SK-N-SH treated with all-trans-retinoic acid at 6 μM for 48 hours (cell line): Measurements from ENCODE around the gene KIRREL3.

Source experiments
- ATAC-seq: fragments of 200-7000 bp; cut with Tn5 transposase; 3 replicates; pipeline ENCODE4 v1.9.1; 2020; ENCODE audit warnings: mild to moderate bottlenecking, moderate library complexity
- ARNTL ChIP-seq: fragments of 450-650 bp; formaldehyde crosslinking; IDR thresholded peaks from 2 replicates; pipeline ENCODE4 v1.5.0; 2020; ENCODE audit warnings: low read depth, mild to moderate bottlenecking, moderate library complexity, borderline replicate concordance
- BACH2 ChIP-seq: fragments of 250-450 bp; sonication (Bioruptor Pico); IDR thresholded peaks from 2 replicates; pipeline ENCODE4 v1.9.0; 2021; ENCODE audit warnings: mild to moderate bottlenecking, borderline replicate concordance
- CSDC2 ChIP-seq: fragments of 250-450 bp; sonication (Bioruptor Pico); IDR thresholded peaks from 2 replicates; pipeline ENCODE4 v1.5.0; 2020; ENCODE audit warnings: mild to moderate bottlenecking, moderate library complexity
- ESRRG ChIP-seq: fragments of 250-450 bp; sonication (Bioruptor Pico); IDR thresholded peaks from 2 replicates; pipeline ENCODE4 v1.6.1; 2021; ENCODE audit warnings: mild to moderate bottlenecking
- GLIS3 ChIP-seq: fragments of 250-450 bp; sonication (Bioruptor Pico); IDR thresholded peaks from 2 replicates; pipeline ENCODE4 v1.5.0; 2020; ENCODE audit warnings: mild to moderate bottlenecking, moderate library complexity
- ISL1 ChIP-seq: fragments of 250-450 bp; sonication (Bioruptor Pico); IDR thresholded peaks from 2 replicates; pipeline ENCODE4 v2.1.2; 2022; ENCODE audit warnings: mild to moderate bottlenecking, moderate library complexity
- OSR1 ChIP-seq: fragments of 250-450 bp; sonication (Bioruptor Pico); IDR thresholded peaks from 2 replicates; pipeline ENCODE4 v1.8.0; 2022; ENCODE audit warnings: moderate library complexity, mild to moderate bottlenecking, inconsistent platforms
- PPARA ChIP-seq: fragments of 250-450 bp; sonication (Bioruptor Pico); IDR thresholded peaks from 2 replicates; pipeline ENCODE4 v1.5.0; 2020; ENCODE audit warnings: mild to moderate bottlenecking, borderline replicate concordance
- RARB ChIP-seq: fragments of 250-450 bp; sonication (Bioruptor Pico); IDR thresholded peaks from 2 replicates; pipeline ENCODE4 v1.8.0; 2021; ENCODE audit warnings: mild to moderate bottlenecking, moderate library complexity
- TOX ChIP-seq: fragments of 250-450 bp; sonication (Bioruptor Pico); IDR thresholded peaks from 2 replicates; pipeline ENCODE4 v1.8.0; 2021; ENCODE audit warnings: mild to moderate bottlenecking, moderate library complexity, borderline replicate concordance
- ZFP3 ChIP-seq: fragments of 250-450 bp; sonication (Bioruptor Pico); IDR thresholded peaks from 2 replicates; pipeline ENCODE4 v1.5.0; 2020; ENCODE audit warnings: mild to moderate bottlenecking, moderate library complexity
- ZNF70 ChIP-seq: fragments of 450-650 bp; formaldehyde crosslinking; IDR thresholded peaks from 2 replicates; pipeline ENCODE4 v1.5.0; 2020; ENCODE audit warnings: mild to moderate bottlenecking, moderate library complexity
- TF ChIP-seq, protein P1 (sequence below): fragments of 250-450 bp; sonication (Bioruptor Pico); IDR thresholded peaks from 2 replicates; pipeline ENCODE4 v1.5.0; 2020; ENCODE audit warnings: mild to moderate bottlenecking, moderate library complexity
- TF ChIP-seq, protein P2 (sequence below): fragments of 250-450 bp; sonication (Bioruptor Pico); IDR thresholded peaks from 2 replicates; pipeline ENCODE4 v1.8.0; 2021; ENCODE audit warnings: low read depth, mild to moderate bottlenecking, moderate library complexity, borderline replicate concordance
- TF ChIP-seq, protein P3 (sequence below): fragments of 250-450 bp; sonication (Bioruptor Pico); IDR thresholded peaks from 2 replicates; pipeline ENCODE4 v1.5.1; 2021; ENCODE audit warnings: mild to moderate bottlenecking, moderate library complexity
- TF ChIP-seq, protein P4 (sequence below): fragments of 250-450 bp; sonication (Bioruptor Pico); IDR thresholded peaks from 2 replicates; pipeline ENCODE4 v1.8.0; 2020; ENCODE audit warnings: mild to moderate bottlenecking, moderate library complexity, borderline replicate concordance

The KIRREL3 gene

DNA sequence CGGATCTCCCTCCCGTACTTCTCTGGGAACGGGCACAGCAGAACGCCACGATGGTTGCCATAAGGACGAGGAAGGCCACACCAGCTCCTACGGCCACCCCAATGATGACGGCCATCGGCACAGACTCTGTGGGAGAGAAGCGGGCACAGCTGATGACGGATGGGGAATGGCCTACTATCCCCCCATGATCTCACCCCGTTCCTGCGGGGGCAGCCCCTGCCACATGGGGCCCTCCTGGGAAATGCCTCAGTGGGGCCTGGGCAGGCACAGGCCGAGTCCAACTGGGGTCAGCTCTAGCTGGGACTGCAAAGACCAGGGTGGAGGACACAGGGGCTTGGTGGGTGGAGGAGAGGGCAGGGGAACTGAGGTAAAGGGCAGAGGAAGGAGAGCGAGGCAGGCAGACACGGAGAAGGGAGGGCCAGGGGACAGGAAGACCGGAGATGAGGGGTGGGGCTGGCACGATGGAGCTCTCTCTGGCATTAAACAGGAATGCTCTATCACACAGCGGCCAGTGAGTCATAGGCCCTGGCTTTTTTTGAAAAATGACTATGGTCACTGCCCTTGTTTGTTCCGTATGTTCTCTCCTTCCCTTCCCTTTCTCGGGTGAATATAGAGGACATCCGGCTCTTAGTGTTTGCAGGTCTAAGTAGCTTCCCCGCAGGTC, 569.0 kb downstream of the KIRREL3 start:
- TF ChIP-seq, protein P1, sequence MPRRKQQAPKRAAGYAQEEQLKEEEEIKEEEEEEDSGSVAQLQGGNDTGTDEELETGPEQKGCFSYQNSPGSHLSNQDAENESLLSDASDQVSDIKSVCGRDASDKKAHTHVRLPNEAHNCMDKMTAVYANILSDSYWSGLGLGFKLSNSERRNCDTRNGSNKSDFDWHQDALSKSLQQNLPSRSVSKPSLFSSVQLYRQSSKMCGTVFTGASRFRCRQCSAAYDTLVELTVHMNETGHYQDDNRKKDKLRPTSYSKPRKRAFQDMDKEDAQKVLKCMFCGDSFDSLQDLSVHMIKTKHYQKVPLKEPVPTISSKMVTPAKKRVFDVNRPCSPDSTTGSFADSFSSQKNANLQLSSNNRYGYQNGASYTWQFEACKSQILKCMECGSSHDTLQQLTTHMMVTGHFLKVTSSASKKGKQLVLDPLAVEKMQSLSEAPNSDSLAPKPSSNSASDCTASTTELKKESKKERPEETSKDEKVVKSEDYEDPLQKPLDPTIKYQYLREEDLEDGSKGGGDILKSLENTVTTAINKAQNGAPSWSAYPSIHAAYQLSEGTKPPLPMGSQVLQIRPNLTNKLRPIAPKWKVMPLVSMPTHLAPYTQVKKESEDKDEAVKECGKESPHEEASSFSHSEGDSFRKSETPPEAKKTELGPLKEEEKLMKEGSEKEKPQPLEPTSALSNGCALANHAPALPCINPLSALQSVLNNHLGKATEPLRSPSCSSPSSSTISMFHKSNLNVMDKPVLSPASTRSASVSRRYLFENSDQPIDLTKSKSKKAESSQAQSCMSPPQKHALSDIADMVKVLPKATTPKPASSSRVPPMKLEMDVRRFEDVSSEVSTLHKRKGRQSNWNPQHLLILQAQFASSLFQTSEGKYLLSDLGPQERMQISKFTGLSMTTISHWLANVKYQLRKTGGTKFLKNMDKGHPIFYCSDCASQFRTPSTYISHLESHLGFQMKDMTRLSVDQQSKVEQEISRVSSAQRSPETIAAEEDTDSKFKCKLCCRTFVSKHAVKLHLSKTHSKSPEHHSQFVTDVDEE (CRISPR knock-in tag) = no peak
- TF ChIP-seq ZFP3 (no peak), RARB (no peak)
- TF ChIP-seq, protein P2, sequence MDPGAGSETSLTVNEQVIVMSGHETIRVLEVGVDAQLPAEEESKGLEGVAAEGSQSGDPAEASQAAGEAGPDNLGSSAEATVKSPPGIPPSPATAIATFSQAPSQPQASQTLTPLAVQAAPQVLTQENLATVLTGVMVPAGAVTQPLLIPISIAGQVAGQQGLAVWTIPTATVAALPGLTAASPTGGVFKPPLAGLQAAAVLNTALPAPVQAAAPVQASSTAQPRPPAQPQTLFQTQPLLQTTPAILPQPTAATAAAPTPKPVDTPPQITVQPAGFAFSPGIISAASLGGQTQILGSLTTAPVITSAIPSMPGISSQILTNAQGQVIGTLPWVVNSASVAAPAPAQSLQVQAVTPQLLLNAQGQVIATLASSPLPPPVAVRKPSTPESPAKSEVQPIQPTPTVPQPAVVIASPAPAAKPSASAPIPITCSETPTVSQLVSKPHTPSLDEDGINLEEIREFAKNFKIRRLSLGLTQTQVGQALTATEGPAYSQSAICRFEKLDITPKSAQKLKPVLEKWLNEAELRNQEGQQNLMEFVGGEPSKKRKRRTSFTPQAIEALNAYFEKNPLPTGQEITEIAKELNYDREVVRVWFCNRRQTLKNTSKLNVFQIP = no peak
- TF ChIP-seq, all 23 proteins: peak for 0
- peak; percentile 94 for ATAC-seq

DNA sequence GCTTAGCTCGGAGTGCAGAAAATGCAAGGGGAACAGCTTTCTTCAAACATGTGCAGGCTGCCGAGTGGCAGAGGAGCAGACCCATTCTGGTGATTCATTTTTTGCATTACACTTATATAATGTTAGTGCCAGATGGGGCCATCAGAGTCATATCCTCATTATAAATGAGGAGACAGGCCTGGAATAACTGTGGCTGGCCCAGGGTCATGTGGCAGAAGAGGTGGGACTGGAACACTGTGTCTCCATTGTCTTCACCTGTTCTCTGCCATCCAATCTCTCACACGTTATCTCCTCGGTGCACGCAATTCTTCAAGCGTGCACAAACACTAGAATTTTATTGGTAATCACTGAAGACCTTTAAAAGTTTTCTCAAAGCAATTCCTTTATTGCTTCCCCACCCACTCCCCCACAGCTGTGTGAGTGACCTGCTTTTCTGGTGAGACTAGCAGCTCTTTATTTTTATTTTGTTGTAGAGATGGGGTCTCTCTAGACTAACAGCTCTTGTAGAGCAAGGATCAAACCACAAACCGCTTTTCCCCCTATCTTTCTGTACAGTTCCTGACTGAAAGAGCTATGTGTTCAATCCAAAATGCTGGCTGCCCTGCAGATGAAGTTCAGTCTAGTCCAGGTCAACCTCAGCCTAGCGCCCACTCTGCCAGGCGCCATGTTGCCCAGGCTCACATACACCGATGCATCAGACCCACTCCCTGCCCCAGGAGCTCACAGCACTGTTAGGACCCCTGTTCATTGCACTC, 569.8 kb downstream of the KIRREL3 start:
- no peak for TF ChIP-seq CSDC2 (CRISPR knock-in tag)
- no peak for TF ChIP-seq GLIS3 (CRISPR knock-in tag)
- TF ChIP-seq ESRRG (CRISPR knock-in tag) = no peak
- TF ChIP-seq ARNTL (CRISPR knock-in tag) = no peak
- no peak for TF ChIP-seq RARB
- no peak for TF ChIP-seq ZNF70
- no peak for TF ChIP-seq OSR1
- TF ChIP-seq PPARA = no peak
- no peak for TF ChIP-seq TOX (CRISPR knock-in tag)
- ATAC-seq = no peak; the same call in 1 of the 3 replicates

DNA sequence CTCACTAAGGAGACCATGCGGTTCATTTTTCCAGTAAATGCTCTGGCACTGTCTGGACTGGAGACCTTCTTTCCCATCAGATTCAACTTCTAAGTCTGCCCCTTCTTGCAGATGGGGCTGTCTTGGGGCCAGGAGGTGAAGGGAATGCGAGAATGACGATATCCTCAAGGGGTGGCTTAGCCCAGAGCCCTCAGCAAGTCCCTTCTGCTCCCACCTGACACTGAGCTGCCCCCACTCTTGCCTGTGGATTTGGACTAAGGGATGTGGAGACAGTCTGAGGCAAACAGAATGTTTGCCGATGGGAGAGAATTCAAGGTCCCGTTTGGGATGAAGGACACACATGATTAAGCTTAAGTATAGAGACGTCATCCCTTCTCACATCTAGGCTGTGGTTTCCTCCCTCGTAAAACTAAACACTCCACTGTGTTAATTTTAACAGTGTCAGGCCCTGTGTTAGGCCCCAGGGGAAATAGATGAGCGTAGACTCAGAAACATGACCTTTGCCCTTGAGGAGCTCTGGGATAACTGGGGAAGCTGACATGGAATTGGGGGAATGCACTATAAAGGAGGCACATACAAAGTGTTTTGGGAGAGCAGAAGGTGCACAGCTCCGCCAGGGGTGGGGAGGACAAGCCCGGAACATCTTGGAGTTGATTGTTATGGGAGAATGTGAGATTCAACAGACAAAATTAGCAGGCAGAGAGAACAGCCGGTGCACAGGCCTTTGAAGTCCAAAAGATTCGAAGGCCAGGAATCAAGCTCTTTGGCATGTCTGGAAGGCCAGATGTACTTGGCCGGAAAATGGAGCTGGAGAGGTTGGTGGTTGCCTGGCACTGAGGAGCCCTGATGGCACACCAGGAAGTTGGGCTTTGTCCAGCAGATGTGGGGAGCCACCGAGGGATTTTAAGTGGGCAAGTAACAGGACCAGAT, 573.5 kb downstream of the KIRREL3 start:
- no peak for ATAC-seq
- TF ChIP-seq ESRRG (CRISPR knock-in tag) = no peak
- TF ChIP-seq, protein P1 (CRISPR knock-in tag) = no peak
- no peak for TF ChIP-seq ARNTL (CRISPR knock-in tag)
- TF ChIP-seq, protein P3, sequence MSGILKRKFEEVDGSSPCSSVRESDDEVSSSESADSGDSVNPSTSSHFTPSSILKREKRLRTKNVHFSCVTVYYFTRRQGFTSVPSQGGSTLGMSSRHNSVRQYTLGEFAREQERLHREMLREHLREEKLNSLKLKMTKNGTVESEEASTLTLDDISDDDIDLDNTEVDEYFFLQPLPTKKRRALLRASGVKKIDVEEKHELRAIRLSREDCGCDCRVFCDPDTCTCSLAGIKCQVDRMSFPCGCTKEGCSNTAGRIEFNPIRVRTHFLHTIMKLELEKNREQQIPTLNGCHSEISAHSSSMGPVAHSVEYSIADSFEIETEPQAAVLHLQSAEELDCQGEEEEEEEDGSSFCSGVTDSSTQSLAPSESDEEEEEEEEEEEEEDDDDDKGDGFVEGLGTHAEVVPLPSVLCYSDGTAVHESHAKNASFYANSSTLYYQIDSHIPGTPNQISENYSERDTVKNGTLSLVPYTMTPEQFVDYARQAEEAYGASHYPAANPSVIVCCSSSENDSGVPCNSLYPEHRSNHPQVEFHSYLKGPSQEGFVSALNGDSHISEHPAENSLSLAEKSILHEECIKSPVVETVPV (CRISPR knock-in tag) = no peak
- TF ChIP-seq, all 23 proteins: peak for 0

DNA sequence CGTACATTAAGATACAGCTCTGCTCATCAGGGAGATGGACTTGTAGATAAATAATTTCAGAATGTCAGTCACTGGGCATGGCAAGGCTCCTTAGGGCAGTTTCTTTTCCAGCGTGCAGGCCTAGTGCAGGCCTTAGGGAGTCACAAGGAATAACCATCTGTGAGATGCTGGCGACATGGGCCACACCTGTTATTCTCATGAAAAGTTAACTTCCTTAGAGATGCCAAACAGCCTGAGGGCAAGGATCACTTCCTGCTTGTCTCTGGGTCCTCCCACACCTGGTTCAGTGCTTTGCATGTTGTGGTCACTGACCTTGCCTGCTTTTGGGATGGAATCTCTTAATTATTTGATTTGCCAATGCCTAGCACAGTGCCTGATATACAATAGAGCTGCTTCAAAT, 574.5 kb downstream of the KIRREL3 start:
- ATAC-seq = no peak
- TF ChIP-seq GLIS3 (CRISPR knock-in tag) (no peak), BACH2 (CRISPR knock-in tag) (no peak), OSR1 (no peak), ARNTL (CRISPR knock-in tag) (no peak), ISL1 (CRISPR knock-in tag) (no peak), TOX (CRISPR knock-in tag) (no peak), ZNF70 (no peak)
- TF ChIP-seq, protein P4, sequence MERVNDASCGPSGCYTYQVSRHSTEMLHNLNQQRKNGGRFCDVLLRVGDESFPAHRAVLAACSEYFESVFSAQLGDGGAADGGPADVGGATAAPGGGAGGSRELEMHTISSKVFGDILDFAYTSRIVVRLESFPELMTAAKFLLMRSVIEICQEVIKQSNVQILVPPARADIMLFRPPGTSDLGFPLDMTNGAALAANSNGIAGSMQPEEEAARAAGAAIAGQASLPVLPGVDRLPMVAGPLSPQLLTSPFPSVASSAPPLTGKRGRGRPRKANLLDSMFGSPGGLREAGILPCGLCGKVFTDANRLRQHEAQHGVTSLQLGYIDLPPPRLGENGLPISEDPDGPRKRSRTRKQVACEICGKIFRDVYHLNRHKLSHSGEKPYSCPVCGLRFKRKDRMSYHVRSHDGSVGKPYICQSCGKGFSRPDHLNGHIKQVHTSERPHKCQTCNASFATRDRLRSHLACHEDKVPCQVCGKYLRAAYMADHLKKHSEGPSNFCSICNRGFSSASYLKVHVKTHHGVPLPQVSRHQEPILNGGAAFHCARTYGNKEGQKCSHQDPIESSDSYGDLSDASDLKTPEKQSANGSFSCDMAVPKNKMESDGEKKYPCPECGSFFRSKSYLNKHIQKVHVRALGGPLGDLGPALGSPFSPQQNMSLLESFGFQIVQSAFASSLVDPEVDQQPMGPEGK (CRISPR knock-in tag) = no peak
- TF ChIP-seq, protein P1 (CRISPR knock-in tag) = no peak
